Sigmoid colon (tissue), 4 donors: Measurements from ENCODE around the gene PNMA8B.

Experiments
- CTCF ChIP-seq, 4 experiments: fragments of 450-650 bp in 3 of 4; fragments of 200-600 bp in 1 of 4; IDR thresholded peaks; one replicate each; pipeline ENCODE4 v1.5.1; 2016 to 2019; ENCODE audit warnings: antibody characterized with exemption in 4 of 4, mild to moderate bottlenecking in 3 of 4, moderate library complexity in 2 of 4
- POLR2A ChIP-seq, 2 donors: fragments of 450-650 bp; IDR thresholded peaks; one replicate each; pipeline ENCODE4 v1.6.1; 2016; ENCODE audit warnings: antibody characterized with exemption in 2 of 2, mild to moderate bottlenecking in 2 of 2, moderate library complexity in 2 of 2
- POLR2AphosphoS5 ChIP-seq, 4 donors: sonication (generic); formaldehyde crosslinking; IDR thresholded peaks; one replicate each; pipeline ENCODE4 v1.6.1; 2017; ENCODE audit warnings: antibody characterized with exemption in 4 of 4

GRCh38 chr19:46517471-46517870 lies 21.8 kb upstream of the PNMA8B start:
- no peak for TF ChIP-seq CTCF (IDR thresholded peaks at IDR 0.05)
- TF ChIP-seq POLR2A (IDR thresholded peaks at IDR 0.05) = no peak
- no peak for TF ChIP-seq POLR2AphosphoS5 (IDR thresholded peaks at IDR 0.05)
